Measurements from ENCODE around the gene TAS2R4.

The TAS2R4 gene

GRCh38 chr7:141776374-141776773, at the start of gene TAS2R4:
Gene TAS2R4 (plus strand): TSS chr7:141776674. CDS start chr7:141778489, 1,815 bp downstream.
- TF ChIP-seq CTCF (IDR thresholded peaks at IDR 0.05): no peak
- Histone ChIP-seq H3K9me3 (no peaks in the 10 kb centered on the region), H3K4me1 (ENCODE audit: control insufficient read depth in 1 of 2, insufficient read depth in 1 of 2, low read depth in 1 of 2, low read length in 1 of 2) (no peaks in the 10 kb centered on the region), H3K27me3 (no peaks in the 10 kb centered on the region), H3K27ac (no peak within 1 kb of the TSS), H3K36me3 (no peaks in the 10 kb centered on the region), H3K4me3 (ENCODE audit: low read depth in 1 of 2, low read length in 1 of 2) (no peak within 1 kb of the TSS)

DNA sequence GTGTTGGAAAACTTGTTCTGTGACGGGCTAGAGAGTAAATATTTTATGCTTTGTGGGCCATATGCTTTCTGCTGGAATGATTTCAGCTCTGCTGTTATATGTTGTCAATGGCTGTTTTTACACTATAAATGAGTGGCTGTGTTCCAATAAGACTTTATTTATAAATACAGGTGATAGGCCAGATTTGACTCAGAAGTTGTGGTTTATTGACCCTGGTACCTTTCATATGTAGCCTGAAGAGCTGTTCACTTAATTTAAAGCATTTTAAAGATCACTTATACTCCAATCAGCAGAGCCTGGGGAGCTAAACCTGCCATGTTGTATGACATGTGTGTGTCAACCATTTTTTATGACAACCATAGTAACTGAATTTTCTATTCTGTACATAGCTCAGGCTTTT, 47.5 kb upstream of the TAS2R4 start:
- no peak for TF ChIP-seq CTCF (IDR thresholded peaks at IDR 0.05)

GRCh38 chr7:141731476-141732149, 44.9 kb upstream of the TAS2R4 start:
- Histone ChIP-seq H3K4me3 (ENCODE audit: low read depth in 1 of 2, low read length in 1 of 2) (no peak overlapping the region), H3K9me3 (no peaks in the 10 kb centered on the region)
- no peak for TF ChIP-seq CTCF (IDR thresholded peaks at IDR 0.05)

More for the DNA sequence above, 47.5 kb upstream of the TAS2R4 start:
- Histone ChIP-seq H3K27me3 (no peaks in the 10 kb centered on the region), H3K36me3 (no peaks in the 10 kb centered on the region), H3K4me1 (ENCODE audit: control insufficient read depth in 1 of 2, insufficient read depth in 1 of 2, low read depth in 1 of 2, low read length in 1 of 2) (no peaks in the 10 kb centered on the region), H3K4me3 (ENCODE audit: low read depth in 1 of 2, low read length in 1 of 2) (no peak overlapping the region), H3K9me3 (no peaks in the 10 kb centered on the region), H3K27ac (no peak overlapping the region)

DNA sequence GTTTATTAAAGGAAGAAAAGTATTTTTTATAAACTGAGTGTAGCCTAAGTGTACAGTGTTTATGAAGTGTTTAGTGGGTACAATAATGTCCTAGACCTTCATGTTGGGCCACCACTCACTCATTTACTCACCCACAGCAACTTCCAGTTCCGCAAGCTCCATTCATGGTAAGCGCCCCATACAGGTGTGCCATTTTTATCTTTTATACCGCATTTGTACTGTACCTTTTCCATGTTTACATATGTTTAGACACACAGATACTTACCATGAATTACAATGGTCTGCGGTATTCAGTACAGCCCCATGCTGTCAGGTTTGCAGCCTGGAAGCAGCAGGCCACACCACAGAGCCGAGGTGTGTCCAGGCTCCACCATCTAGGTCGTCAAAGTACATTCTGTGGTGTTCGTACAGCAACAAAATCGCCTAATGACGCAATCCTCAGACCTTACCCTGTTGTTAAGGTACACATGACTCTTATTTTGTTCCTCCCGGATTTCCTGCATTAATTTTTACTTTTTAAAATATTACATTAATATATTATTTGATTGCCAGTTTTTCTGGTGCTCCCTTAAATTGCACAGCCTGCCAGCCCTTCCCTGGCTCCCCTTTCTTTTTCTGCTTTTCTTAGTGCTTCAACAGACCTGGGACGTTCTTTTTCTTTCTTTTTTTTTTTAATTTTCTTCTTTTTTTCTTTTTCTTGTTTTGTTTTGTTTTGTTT, 39.2 kb upstream of the TAS2R4 start:
- peaks cover 13 to 16% of the 10 kb centered on the region in 2 experiments for H3K4me1 ChIP-seq (ENCODE audit: control insufficient read depth in 1 of 2, insufficient read depth in 1 of 2, low read depth in 1 of 2, low read length in 1 of 2)
- TF ChIP-seq CTCF (IDR thresholded peaks at IDR 0.05): no peak
- peak overlapping the region; percentile 63 to 72 for H3K4me3 ChIP-seq (ENCODE audit: low read depth in 1 of 2, low read length in 1 of 2)
- H3K27me3 ChIP-seq: no peaks in the 10 kb centered on the region
- peak overlapping the region; percentile 75 for H3K27ac ChIP-seq
- H3K36me3 ChIP-seq: peaks cover 21% of the 10 kb centered on the region
- no peaks in the 10 kb centered on the region for H3K9me3 ChIP-seq

More at GRCh38 chr7:141731476-141732149, 44.9 kb upstream of the TAS2R4 start:
- Histone ChIP-seq H3K36me3 (no peaks in the 10 kb centered on the region), H3K27ac (no peak overlapping the region), H3K4me1 (ENCODE audit: control insufficient read depth in 1 of 2, insufficient read depth in 1 of 2, low read depth in 1 of 2, low read length in 1 of 2) (no peaks in the 10 kb centered on the region), H3K27me3 (no peaks in the 10 kb centered on the region)

DNA sequence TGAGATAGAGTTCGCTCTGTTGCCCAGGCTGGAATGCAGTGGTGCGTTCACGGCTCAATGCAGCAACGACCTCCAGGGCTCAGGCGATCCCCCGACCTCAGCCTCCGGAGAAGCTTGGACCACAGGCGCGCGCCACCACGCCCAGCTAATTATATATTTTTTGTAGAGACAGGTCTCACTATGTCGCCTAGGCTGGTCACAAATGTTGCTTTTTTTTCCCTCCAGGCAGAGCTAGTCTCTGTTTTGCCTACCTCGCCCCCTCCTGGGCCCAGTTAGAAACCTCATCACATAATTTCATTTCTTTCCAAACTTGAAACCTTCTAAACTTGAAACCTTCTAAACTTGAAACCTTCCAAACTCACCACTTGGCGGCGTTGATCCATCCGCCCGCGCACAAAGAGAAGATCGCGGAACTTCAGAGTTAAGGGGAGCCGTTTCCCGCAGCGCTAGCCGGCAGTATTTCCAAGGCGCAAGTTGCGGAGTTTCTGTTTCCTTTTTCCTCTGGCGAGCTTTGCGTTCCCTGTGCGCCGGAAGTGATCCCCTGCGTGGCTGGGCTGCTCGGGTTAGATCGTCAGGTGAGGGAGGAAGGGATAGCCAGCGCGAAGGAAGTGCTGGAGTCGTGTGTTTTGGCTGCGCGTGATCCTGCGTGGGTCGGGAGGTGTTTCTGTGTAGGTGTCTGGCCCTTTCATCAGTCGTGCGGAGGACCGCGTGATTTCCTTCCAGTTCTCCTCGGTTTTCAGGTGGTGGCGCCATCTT, 38.5 kb upstream of the TAS2R4 start, which contains the start of gene SSBP1:
Gene SSBP1, plus strand, starts transcription at position 523 of the 756 bp plus-strand sequence. CDS start 809 bp downstream, outside the sequence.
- peak; percentile 65 for TF ChIP-seq CTCF (IDR thresholded peaks at IDR 0.05)
- H3K27ac ChIP-seq: peak within 1 kb of the TSS; percentile 75
- peak within 1 kb of the TSS; percentile 63 to 72 for H3K4me3 ChIP-seq (ENCODE audit: low read depth in 1 of 2, low read length in 1 of 2)
- no peaks in the 10 kb centered on the region for H3K27me3 ChIP-seq
- peaks cover 13 to 16% of the 10 kb centered on the region in 2 experiments for H3K4me1 ChIP-seq (ENCODE audit: control insufficient read depth in 1 of 2, insufficient read depth in 1 of 2, low read depth in 1 of 2, low read length in 1 of 2)
- H3K9me3 ChIP-seq: no peaks in the 10 kb centered on the region
- H3K36me3 ChIP-seq: peaks cover 28% of the 10 kb centered on the region
